ENCODE results near the gene RBKS.

- TF ChIP-seq EZH2 (IDR thresholded peaks at IDR 0.05; ENCODE audit: borderline replicate concordance, low read depth, low read length, poor library complexity, severe bottlenecking) (no peak), CTCF (conservative IDR thresholded peaks at IDR 0.05; ENCODE audit: low read depth, low read length) (no peak)
Measured at GRCh38 chr2:27912512-27912911, 22.3 kb upstream of the RBKS start.

All from A673 (cell line).